Stimulated activated CD4-positive, alpha-beta T cell treated with anti-CD3 and anti-CD28 coated beads, Interleukin-4, amount 100 ng/mL, for 4 hours (primary cell): ENCODE measurements around the gene CFAP97D2.
"Not testable (repeated sequence)": the region's sequence is repeated elsewhere in the genome, so short reads cannot be mapped to it uniquely, and the experiment has no call there.

Experiments used
- DNase-seq, 2 experiments: peaks; one replicate each; pipeline ENCODE4 v3.0.0-alpha.2; 2020

The CFAP97D2 gene

GRCh38 chr13:114179087-114179658, at the start of gene CFAP97D2:
TSS of gene CFAP97D2 (plus strand) at chr13:114179257. CDS start at chr13:114179331, 74 bp downstream.
- DNase-seq = no peak

GRCh38 chr13:114129649-114130062, 49.4 kb upstream of the CFAP97D2 start:
- DNase-seq = peak in 1 of 2 experiments; percentile 23

- DNase-seq = no peak
Observed at GRCh38 chr13:114130131-114130836, 48.8 kb upstream of the CFAP97D2 start.

GRCh38 chr13:114130837-114131582, 48.0 kb upstream of the CFAP97D2 start:
- peak in 1 of 2 experiments; percentile 22 for DNase-seq

GRCh38 chr13:114131583-114132418, 47.3 kb upstream of the CFAP97D2 start:
- peak; percentile 37 to 46 for DNase-seq

- DNase-seq = peak in 1 of 2 experiments; percentile 66
Observed at GRCh38 chr13:114132419-114133121, 46.5 kb upstream of the CFAP97D2 start, which contains the start of gene RASA3. TSS of gene RASA3 (minus strand) at chr13:114132623. CDS start at chr13:114132489, 134 bp downstream.

- not testable (repeated sequence) for DNase-seq
Observed at GRCh38 chr13:114133126-114133525, 45.9 kb upstream of the CFAP97D2 start.

- not testable (repeated sequence) for DNase-seq
Observed at GRCh38 chr13:114133552-114133951, 45.5 kb upstream of the CFAP97D2 start.

GRCh38 chr13:114134111-114134943, 44.7 kb upstream of the CFAP97D2 start:
- no peak for DNase-seq

GRCh38 chr13:114134944-114135610, 44.0 kb upstream of the CFAP97D2 start:
- no peak for DNase-seq

- DNase-seq = no peak
Observed at GRCh38 chr13:114135731-114136171, 43.3 kb upstream of the CFAP97D2 start.

GRCh38 chr13:114136576-114136975, 42.5 kb upstream of the CFAP97D2 start:
- DNase-seq = no peak

GRCh38 chr13:114140131-114140905, 38.7 kb upstream of the CFAP97D2 start:
- DNase-seq = peak in 1 of 2 experiments; percentile 40

GRCh38 chr13:114140906-114141250, 38.2 kb upstream of the CFAP97D2 start:
- DNase-seq = no peak

- no peak for DNase-seq
Observed at GRCh38 chr13:114141261-114141996, 37.6 kb upstream of the CFAP97D2 start.

GRCh38 chr13:114142137-114142550, 36.9 kb upstream of the CFAP97D2 start:
- DNase-seq = no peak

- peak in 1 of 2 experiments; percentile 69 for DNase-seq
Observed at GRCh38 chr13:114142640-114143490, 36.2 kb upstream of the CFAP97D2 start.
